Activated CD4-positive, alpha-beta T cell treated with anti-CD3 and anti-CD28 coated beads for 4 hours (primary cell): Measurements from ENCODE around the gene SP5.
"Not testable (repeated sequence)": the region's sequence is repeated elsewhere in the genome, so short reads cannot be mapped to it uniquely, and the experiment has no call there.

Experiments
- DNase-seq, 2 donors: peaks; one replicate each; pipeline ENCODE4 v3.0.0-alpha.2; 2020

SP5 gene

DNA sequence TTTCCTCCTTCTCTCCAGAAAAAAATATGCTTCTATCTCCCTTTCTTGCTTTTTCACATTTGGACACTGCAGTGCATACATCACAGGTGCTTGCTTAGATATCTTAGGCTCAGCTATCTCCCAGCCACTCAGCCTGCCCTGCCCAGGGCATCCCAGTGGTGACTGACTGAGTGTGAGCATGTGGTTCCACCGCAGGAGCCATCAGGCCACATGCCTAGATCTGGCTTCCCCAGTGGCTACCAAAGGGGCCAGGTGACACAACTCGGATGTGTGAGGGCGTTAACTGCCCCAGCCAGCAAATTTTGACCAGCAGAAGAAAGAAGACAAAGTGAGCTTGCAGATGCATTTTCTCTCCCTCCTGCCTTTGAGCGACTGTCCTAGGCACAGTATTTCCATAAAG lies 25.5 kb downstream of the SP5 start:
- DNase-seq: no peak

DNA sequence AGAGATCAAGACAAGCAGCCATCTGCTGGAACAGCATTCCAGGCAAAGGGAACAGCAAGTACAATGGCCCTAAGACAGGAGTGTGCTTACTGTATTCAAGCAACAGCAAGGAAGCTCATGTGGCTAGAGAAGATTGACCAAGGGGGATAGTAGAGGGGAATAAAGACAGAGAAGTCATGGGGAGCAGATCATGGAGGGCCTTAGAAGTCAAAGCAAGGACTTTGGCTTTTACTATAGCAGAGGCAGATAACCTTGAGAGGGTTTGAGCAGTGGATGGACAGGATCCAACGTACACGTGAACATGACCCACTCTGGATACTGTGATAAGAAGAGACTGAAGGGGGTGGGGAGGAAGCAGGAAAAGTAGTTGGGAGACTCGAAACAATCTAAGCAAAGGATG lies 26.9 kb downstream of the SP5 start:
- DNase-seq: no peak

DNA sequence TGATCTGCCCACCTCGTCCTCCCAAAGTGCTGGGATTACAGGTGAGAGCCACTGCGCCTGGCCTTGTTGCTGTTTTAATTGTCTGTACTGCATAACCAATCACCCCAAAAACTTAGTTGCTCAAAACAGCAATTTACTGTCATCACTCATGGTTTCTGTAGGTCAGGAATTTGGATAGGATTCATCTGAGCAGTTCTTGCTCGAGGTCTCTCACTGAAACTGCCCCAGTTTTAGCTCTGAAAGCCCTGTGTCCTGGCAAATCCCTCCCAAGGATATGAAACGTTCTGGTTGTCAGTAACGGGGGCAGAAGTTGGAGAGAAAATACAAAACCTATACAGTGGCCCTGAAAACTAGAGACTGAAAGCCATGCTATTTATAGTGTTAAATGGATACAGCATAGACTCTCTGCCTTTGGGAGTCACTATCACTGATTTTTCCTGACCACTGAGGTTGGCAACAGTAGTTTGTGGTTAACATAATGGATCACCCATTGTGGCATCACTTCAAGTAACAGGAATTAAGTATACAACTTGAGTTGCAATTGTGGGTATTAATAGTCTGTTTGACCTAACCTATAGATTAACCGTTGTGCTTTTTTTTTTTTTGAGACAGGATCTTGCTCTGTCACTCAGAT lies 27.9 kb downstream of the SP5 start:
- no peak for DNase-seq

DNA sequence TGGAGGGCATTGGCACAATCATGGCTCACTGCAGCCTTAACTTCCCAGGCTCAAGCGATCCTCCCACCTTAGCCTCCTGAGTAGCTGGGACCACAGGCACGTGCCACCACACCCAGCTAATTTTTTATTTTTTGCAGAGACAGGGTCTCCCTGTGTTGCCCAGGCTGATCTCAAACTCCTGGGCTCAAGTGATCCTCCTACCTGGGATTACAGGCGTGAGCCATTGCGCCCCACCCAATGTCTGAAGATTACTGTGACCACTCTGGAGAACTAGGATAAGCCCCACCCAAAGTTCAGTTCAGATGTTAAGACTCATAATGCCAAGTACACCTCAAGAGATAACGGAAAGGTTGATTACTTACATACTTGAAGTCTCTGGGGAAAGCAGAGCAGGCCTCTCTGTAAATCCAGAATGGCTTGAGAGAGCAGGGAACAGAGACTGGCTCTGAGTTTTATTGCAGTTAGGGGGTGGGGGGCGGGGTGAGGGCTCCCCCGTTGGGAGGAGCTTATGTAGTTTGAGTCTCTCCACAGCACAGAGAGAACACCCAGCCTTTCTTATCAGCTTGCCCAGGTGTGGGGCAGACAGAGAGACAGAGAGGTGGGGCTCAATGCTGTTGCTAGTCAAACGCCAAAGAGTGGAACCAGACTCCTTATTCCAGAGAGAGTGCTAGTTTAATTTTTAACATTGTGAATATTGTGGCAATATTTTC lies 28.5 kb downstream of the SP5 start:
- DNase-seq: no peak

DNA sequence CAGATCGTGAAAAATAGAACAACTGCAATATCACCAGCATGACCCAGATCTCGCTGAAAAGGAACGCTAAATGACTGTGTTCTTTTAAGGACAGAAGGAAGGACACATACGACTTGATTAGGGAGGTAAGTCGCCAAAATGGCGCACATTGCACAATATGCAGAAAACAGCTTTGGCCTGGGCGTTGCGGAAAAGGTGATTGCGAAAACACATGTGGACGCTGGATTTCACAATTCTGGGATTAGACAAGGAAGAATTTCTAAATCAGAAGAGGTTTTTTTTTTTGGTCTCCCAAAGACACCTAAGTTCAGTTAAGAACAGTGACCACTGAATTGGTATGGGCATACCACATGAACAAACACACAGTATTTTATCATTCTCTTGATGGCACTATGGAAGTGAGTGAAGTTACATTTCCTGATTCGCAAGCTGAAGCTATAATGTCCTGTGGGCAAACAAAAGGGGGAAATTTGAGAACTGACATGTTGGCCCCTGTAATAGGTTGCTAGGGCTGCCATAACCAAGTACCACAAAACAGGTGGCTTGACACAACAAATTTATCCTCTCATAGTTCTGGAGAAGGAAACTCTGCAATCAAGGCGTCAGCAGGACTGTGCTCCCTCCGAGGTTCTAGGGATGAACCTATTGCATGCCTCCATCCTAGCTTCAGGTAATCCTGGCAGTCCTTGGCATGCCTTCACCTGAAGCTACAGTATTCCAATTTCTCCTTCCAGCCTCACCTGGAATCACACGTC lies 29.3 kb downstream of the SP5 start:
- no peak for DNase-seq

DNA sequence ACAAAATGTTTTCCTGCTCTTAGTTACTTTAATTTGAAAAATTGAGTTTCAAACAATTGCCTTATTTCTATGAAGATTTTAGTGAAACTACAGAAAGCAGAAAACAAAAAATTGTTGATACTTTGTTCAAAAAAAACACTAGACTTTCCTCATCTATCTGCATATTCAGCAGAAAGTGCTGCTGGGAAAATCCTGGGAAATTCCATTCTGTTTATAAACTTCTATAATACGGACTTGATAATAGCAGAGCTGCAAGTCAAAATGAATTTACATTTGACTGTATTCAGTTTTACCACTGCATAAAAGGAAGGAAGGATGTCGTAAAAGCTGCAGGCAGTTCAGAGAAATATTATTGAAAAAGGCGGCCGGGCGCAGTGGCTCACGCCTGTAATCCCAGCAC lies 30.2 kb downstream of the SP5 start:
- no peak for DNase-seq

DNA sequence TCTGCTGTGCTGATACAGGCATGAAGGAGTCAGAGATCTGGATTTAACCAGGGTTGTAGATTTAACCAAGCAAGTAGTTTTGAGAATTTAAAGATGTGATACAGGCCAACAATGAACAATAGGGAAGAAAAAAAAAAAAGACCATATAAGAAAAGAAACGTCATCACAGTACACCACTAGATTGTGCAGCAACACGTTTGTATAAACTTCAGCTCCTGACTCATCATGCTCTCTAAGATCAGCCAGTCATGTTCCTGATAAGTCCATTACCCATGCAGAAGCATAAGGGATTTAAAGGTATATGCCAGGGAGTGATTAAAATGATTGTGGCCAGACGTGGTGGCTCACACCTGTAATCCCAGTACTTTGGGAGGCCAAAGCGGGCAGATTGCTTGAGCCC lies 32.8 kb downstream of the SP5 start:
- DNase-seq: no peak

DNA sequence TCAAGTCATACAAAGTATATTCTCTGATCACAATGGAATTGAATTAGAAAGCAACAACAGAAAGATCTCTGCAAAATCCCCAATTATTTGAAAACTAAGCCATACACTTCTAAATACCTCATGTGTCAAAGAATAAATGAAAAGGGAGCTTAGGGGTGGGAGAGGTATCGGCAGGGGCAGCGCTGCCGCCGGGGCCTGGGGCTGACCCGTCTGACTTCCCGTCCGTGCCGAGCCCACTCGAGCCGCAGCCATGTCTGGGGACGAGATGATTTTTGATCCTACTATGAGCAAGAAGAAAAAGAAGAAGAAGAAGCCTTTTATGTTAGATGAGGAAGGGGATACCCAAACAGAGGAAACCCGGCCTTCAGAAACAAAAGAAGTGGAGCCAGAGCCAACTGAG lies 36.4 kb downstream of the SP5 start:
- DNase-seq: not testable (repeated sequence)

DNA sequence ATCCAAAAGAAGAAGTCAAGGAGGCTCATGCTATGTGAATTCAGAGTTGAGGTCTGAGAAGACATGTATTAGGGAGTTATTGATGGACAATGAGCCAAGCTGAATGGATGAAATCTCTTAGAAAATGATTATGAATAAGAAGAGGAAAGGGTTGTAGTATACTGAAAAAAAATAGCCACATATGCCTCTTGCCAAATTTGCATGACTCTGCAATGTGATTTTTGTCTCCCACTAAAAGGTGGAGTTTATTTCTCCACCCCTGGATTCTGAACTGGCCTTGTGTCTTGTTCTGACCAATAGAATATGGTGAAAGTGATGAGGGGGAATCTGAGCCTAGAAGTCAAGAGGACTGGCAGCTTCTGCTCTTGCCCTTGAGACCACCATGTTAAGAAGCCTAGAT lies 46.4 kb downstream of the SP5 start:
- DNase-seq: no peak

DNA sequence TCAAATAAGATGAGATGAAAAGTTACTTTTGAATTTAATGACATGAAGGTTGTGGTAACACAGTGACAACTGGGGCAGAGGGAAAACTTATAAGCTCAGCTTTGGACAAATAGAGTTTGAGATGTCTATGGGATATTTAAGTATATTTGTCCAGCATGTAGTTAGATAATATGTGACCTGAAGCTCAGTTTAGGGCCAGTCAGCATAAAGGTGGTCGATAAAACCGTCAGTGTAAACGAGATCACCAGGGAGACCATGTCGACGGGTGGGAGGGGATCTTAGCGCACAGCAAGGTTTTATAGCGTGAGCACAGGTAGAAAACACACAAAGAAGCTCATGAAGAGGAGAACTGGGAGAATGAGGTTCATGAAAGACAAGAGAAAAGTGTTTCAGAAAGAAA lies 47.6 kb downstream of the SP5 start:
- DNase-seq: no peak

DNA sequence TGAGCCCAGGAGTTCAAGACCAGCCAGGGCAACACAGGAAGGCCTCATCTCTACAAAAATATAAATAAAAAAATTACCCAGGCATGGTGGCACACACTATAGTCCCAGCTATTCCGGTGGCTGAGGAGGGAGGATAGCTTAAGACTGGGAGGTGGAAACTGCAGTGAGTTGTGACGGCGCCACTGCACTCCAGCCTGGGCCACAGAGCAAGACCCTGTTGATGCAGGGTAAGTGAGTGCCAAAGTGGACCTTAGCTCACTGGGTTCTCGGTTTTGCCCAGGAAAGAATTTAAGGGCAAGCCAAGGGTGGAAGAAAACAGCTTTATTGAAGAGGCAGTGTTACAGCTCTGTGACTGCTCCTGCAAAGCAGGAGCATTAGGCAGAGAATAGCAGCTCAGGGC lies 48.1 kb downstream of the SP5 start:
- no peak for DNase-seq

DNA sequence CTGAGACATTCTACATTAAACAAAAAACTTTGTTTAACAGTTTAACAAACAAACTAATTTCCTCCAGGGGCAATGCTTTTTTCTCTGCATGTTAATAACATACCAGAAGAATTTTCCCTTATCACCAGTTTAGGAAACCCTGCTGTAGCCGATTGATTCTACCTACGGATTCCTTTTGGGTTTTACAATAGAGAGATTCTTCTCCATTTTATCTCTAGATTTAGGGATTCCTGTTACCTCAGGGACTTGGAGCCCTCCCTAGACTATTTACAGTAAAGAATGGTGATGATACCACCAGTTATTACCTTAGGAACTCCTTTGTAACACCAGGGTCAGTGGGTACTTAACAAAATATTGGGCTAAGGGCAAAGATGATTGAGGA lies 49.7 kb downstream of the SP5 start:
- no peak for DNase-seq

DNA sequence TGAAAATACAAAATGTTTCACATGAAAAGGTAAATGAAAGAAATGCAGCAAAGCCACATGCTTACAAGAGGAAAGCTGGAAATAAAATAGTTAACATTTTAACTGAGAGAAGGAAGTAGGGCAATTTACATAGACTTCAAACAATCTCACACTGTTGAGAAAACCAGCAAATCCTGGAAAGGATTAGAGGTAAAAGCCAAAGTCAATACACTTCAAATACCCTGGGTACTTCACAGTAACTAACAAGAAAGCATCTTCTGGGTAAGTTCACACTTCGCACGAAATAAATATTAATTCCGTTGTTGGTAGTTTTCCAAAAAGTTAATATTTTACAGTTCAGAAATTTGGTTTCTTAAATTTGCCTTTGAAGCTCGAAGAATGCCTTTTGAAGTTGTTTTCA lies 51.6 kb downstream of the SP5 start:
- DNase-seq: no peak
